HCT116 (cell line): Measurements from ENCODE around the gene CAPN2. TPM values are rescaled to one million over a fixed set of nuclear protein-coding genes. Genes with fewer than 3 reads are reported as not detected.

Experiments
- ATAC-seq: fragments of 200-7000 bp; cut with Tn5 transposase; 2 replicates; pipeline ENCODE4 v1.9.1; 2020; ENCODE audit warnings: mild to moderate bottlenecking, moderate library complexity
- BruUV-seq: library from RNA; stranded (reverse); fragments of 400-500 nt; replicated peaks from 2 replicates; lab custom pipeline; 2021; lab: Mats Ljungman, UMichigan
- CTCF ChIA-PET: fragments of 300-600 bp; sonication (Branson Sonifier 250); formaldehyde crosslinking; loops from one replicate; lab custom pipeline; 2021; ENCODE audit warnings: antibody characterized with exemption; lab: Charles Lee
- POLR2A ChIA-PET: fragments of 300-600, 350-600 bp; sonication (Branson Sonifier 250); formaldehyde crosslinking; loops from one replicate; lab custom pipeline; 2021; ENCODE audit warnings: antibody characterized with exemption; lab: Charles Lee
- RAD21 ChIA-PET, 2 experiments: fragments of 300-600 bp; sonication (Branson Sonifier 250); formaldehyde crosslinking; loops; one replicate each; lab custom pipeline; 2023; ENCODE audit warnings: low total read pairs in 2 of 2; ENCODE audit not compliant: uncharacterized antibody in 2 of 2, unreplicated experiment in 2 of 2, low non-redundant PET in 1 of 2; lab: Charles Lee
- DNase-seq: peaks from one replicate; pipeline ENCODE4 v3.0.0-alpha.2; 2010; ENCODE audit warnings: low read depth, low spot score
- H2AFZ ChIP-seq: fragments of 200-600 bp; shearing (Covaris generic), sonication (generic); 2 replicates; pipeline ENCODE4 v1.6.1; 2017; ENCODE audit warnings: low read depth, mixed run types, mixed read lengths, antibody characterized with exemption, low read length; ENCODE audit not compliant: poor library complexity, severe bottlenecking
- H3K27ac ChIP-seq: 2 replicates; pipeline ENCODE4 v1.5.1; 2012; ENCODE audit warnings: low read depth, low read length
- H3K27me3 ChIP-seq: fragments of 200-600 bp; sonication (generic); 2 replicates; pipeline ENCODE4 v1.6.1; 2016; ENCODE audit warnings: mixed run types, low read length, mixed read lengths; ENCODE audit not compliant: insufficient read depth
- H3K36me3 ChIP-seq, 2 experiments: fragments of 200-500 bp in 1 of 2; fragments of 200-600 bp in 1 of 2; sonication (Bioruptor generic) in 1 of 2; sonication (generic) in 1 of 2; 2 replicates each; pipeline versions ENCODE4 v1.5.1 to v1.6.1; 2014 to 2016; ENCODE audit warnings: low read length in 2 of 2, inconsistent platforms in 1 of 2, mixed read lengths in 1 of 2, mixed run types in 1 of 2; ENCODE audit not compliant: insufficient read depth in 2 of 2, control insufficient read depth in 1 of 2
- H3K4me1 ChIP-seq, 2 experiments: fragments of 200-600 bp in 1 of 2; sonication (generic) in 1 of 2; 2 replicates each; pipeline versions ENCODE4 v1.5.1 to v1.6.1; 2012 to 2017; ENCODE audit warnings: low read length in 2 of 2, inconsistent platforms in 1 of 2, mild to moderate bottlenecking in 1 of 2, mixed read lengths in 1 of 2, mixed run types in 1 of 2, moderate library complexity in 1 of 2; ENCODE audit not compliant: insufficient read depth in 2 of 2, control insufficient read depth in 1 of 2
- H3K4me2 ChIP-seq: fragments of 200-600 bp; sonication (generic); 2 replicates; pipeline ENCODE4 v1.6.1; 2017; ENCODE audit warnings: mixed run types, low read length, mixed read lengths
- H3K4me3 ChIP-seq, 2 experiments: fragments of 200-600 bp in 1 of 2; sonication (generic) in 1 of 2; replicated peaks in 1 of 2; 2 replicates each; pipeline ENCODE4 v1.5.1; 2011 to 2016; ENCODE audit warnings: low read length in 2 of 2, control low read depth in 1 of 2, low read depth in 1 of 2, mild to moderate bottlenecking in 1 of 2, mixed read lengths in 1 of 2, mixed run types in 1 of 2
- H3K79me2 ChIP-seq: fragments of 200-600 bp; sonication (generic); 2 replicates; pipeline ENCODE4 v1.6.1; 2017; ENCODE audit warnings: mild to moderate bottlenecking, mixed run types, low read length, moderate library complexity, mixed read lengths; ENCODE audit not compliant: insufficient read depth
- H3K9ac ChIP-seq: fragments of 200-600 bp; sonication (generic); 2 replicates; pipeline ENCODE4 v1.6.1; 2016; ENCODE audit warnings: low read length, mixed read lengths
- H3K9me2 ChIP-seq: fragments of 200-600 bp; sonication (generic), shearing (Covaris generic); 2 replicates; pipeline ENCODE4 v1.6.1; 2017; ENCODE audit warnings: mixed run types, mild to moderate bottlenecking, moderate library complexity; ENCODE audit not compliant: insufficient read depth
- H3K9me3 ChIP-seq, 2 experiments: fragments of 200-500 bp in 1 of 2; fragments of 200-600 bp in 1 of 2; sonication (Bioruptor generic) in 1 of 2; sonication (generic) in 1 of 2; 2 replicates each; pipeline ENCODE4 v1.6.1; 2014 to 2017; ENCODE audit warnings: low read length in 2 of 2, mixed read lengths in 2 of 2, inconsistent platforms in 1 of 2, low read depth in 1 of 2, mild to moderate bottlenecking in 1 of 2, mixed run types in 1 of 2, moderate library complexity in 1 of 2; ENCODE audit not compliant: control insufficient read depth in 1 of 2, insufficient read depth in 1 of 2
- H4K20me1 ChIP-seq: fragments of 200-600 bp; sonication (generic), shearing (Covaris generic); 2 replicates; pipeline ENCODE4 v1.6.1; 2017; ENCODE audit warnings: mixed run types, mild to moderate bottlenecking, moderate library complexity; ENCODE audit not compliant: insufficient read depth
- ATF3 ChIP-seq: IDR thresholded peaks from 2 replicates; pipeline ENCODE4 v1.6.1; 2012
- CBX3 ChIP-seq: IDR thresholded peaks from 2 replicates; pipeline ENCODE4 v1.6.1; 2012; ENCODE audit warnings: low read depth
- CTCF ChIP-seq, 3 experiments: fragments of 200-600 bp in 1 of 3; sonication (generic) in 1 of 3; IDR thresholded peaks in 2 of 3; conservative IDR thresholded peaks in 1 of 3; 2 replicates each; pipeline ENCODE4 v1.5.1; 2012 to 2017; ENCODE audit warnings: low read depth in 2 of 3, low read length in 2 of 3, antibody characterized with exemption in 1 of 3, borderline replicate concordance in 1 of 3, control low read depth in 1 of 3, mild to moderate bottlenecking in 1 of 3, mixed read lengths in 1 of 3, mixed run types in 1 of 3, moderate library complexity in 1 of 3; ENCODE audit not compliant: insufficient read depth in 1 of 3
- EGR1 ChIP-seq: IDR thresholded peaks from 2 replicates; pipeline ENCODE4 v1.6.1; 2012; ENCODE audit warnings: low read depth
- ELF1 ChIP-seq: IDR thresholded peaks from 2 replicates; pipeline ENCODE4 v1.6.1; 2012; ENCODE audit warnings: low read depth, borderline replicate concordance
- EZH2 ChIP-seq: fragments of 200-600 bp; sonication (generic); IDR thresholded peaks from 2 replicates; pipeline ENCODE4 v1.6.1; 2017; ENCODE audit warnings: antibody characterized with exemption, mixed run types
- FOSL1 ChIP-seq: IDR thresholded peaks from 2 replicates; pipeline ENCODE4 v1.6.1; 2012; ENCODE audit warnings: low read depth
- JUND ChIP-seq: IDR thresholded peaks from 2 replicates; pipeline ENCODE4 v1.6.1; 2012
- MAX ChIP-seq: IDR thresholded peaks from 2 replicates; pipeline ENCODE4 v1.6.1; 2012
- POLR2A ChIP-seq: IDR thresholded peaks from 2 replicates; pipeline ENCODE4 v1.7.0; 2011; ENCODE audit warnings: borderline replicate concordance; ENCODE audit not compliant: insufficient read depth, insufficient read length; ENCODE audit errors: extremely low read depth
- POLR2AphosphoS5 ChIP-seq: IDR thresholded peaks from 2 replicates; pipeline ENCODE4 v1.6.1; 2011; ENCODE audit warnings: mild to moderate bottlenecking, low read depth, low read length, moderate library complexity
- RAD21 ChIP-seq: IDR thresholded peaks from 2 replicates; pipeline ENCODE4 v1.6.1; 2012; ENCODE audit warnings: low read depth, mild to moderate bottlenecking
- SIN3A ChIP-seq: IDR thresholded peaks from 2 replicates; pipeline ENCODE4 v1.6.1; 2012; ENCODE audit warnings: low read depth
- SP1 ChIP-seq: IDR thresholded peaks from 2 replicates; pipeline ENCODE4 v1.6.1; 2012; ENCODE audit warnings: low read depth
- YY1 ChIP-seq: IDR thresholded peaks from 2 replicates; pipeline ENCODE4 v1.6.1; 2011; ENCODE audit warnings: low read length, low read depth, moderate library complexity, mild to moderate bottlenecking; ENCODE audit not compliant: insufficient replicate concordance; ENCODE audit errors: extremely low read depth
- ZBTB33 ChIP-seq: IDR thresholded peaks from 2 replicates; pipeline ENCODE4 v1.6.1; 2011; ENCODE audit warnings: mild to moderate bottlenecking, low read length, moderate library complexity; ENCODE audit not compliant: insufficient replicate concordance; ENCODE audit errors: extremely low read depth
- ZNF274 ChIP-seq: fragments of 200-500 bp; sonication (Bioruptor generic); IDR thresholded peaks from 2 replicates; pipeline ENCODE4 v1.6.1; 2014; ENCODE audit warnings: mild to moderate bottlenecking, low read depth, low read length, inconsistent platforms
- intact Hi-C: fragments of 100-400 bp; cut with micrococcal nuclease; formaldehyde crosslinking; loops from 2 replicates; pipeline ENCODE4 v1.10.0; 2022
- total RNA-seq: library from RNA; stranded (reverse); gene quantifications from one replicate; pipeline ENCODE4 v1.2.1, GENCODE V29; 2021; ENCODE audit not compliant: unreplicated experiment

Gene CAPN2
- total RNA-seq, 1 experiment from 2014 or later, result 173 TPM

GRCh38 chr1:223669003-223669795 lies 43.1 kb upstream of the CAPN2 start:
- ATAC-seq, result no peak
- POLR2A ChIA-PET, result no interaction called here
- H3K9me2 ChIP-seq, result no peaks in the 10 kb centered on the region
- H3K27me3 ChIP-seq, result no peaks in the 10 kb centered on the region
- no peak overlapping the region for H3K9ac ChIP-seq
- intact Hi-C loops, result no loop called here
- TF ChIP-seq POLR2A (no peak), EZH2 (no peak), FOSL1 (no peak), SP1 (no peak), CBX3 (no peak), JUND (no peak), ATF3 (no peak), RAD21 (no peak), SIN3A (no peak), YY1 (no peak), MAX (no peak), ZBTB33 (no peak), ELF1 (no peak), ZNF274 (no peak), EGR1 (no peak), CTCF (IDR thresholded peaks at IDR 0.05 in 2 of 3, conservative IDR thresholded peaks at IDR 0.05 in 1 of 3; ENCODE audit: borderline replicate concordance in 1 of 3, insufficient read depth in 1 of 3, low read depth in 2 of 3, low read length in 2 of 3) (no peak), POLR2AphosphoS5 (no peak)
- H4K20me1 ChIP-seq, result no peaks in the 10 kb centered on the region
- H3K79me2 ChIP-seq, result no peaks in the 10 kb centered on the region
- RAD21 ChIA-PET, result no interaction called here
- peaks cover 2 to 24% of the 10 kb centered on the region in 2 experiments; a peak in 3 of 4 replicates for H3K4me1 ChIP-seq
- H3K9me3 ChIP-seq, result peaks cover 0 to 1% of the 10 kb centered on the region in 2 experiments; a peak in 1 of 4 replicates
- H2AFZ ChIP-seq, result no peak overlapping the region
- CTCF ChIA-PET, result interaction anchor here (0.8 to 2.3 kb wide), 4 partner anchors 10 to 535 kb away, joined by 3 to 9 read pairs (median 3); no protein-coding TSS in a partner anchor
- BruUV-seq, result no TSS peak
- H3K27ac ChIP-seq, result no peak overlapping the region
- H3K4me2 ChIP-seq, result no peak overlapping the region
- no peak overlapping the region for H3K4me3 ChIP-seq
- no peak for DNase-seq
- no peaks in the 10 kb centered on the region for H3K36me3 ChIP-seq
